Measurements from ENCODE around the gene WDR83.

DNA sequence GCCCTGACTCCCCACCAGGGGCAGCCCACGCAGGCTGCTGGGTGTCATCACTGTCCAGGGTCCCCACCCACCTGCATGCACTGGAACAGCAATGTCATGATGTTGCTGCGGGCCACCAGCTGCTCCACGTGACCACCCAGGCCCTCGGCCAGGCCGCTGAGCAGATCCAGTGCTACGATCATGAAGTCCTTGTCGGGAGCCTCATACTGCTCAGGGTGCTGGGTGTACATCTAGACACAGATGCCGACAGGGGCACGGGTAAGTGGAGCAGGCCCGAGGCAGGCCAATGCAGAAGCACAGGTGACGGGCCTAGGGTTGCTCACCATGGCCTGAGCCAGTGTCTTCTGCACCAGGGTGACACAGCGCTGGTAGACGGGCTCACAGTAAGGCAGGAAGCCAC is 38.6 kb downstream of the WDR83 start:
- TF ChIP-seq EZH2 (IDR thresholded peaks at IDR 0.05; ENCODE audit: insufficient read depth, poor library complexity, severe bottlenecking) (no peak), EZH2phosphoT487 (IDR thresholded peaks at IDR 0.05; ENCODE audit: insufficient read depth, low read depth) (no peak)
